Adipose tissue (tissue), 3 donors: ENCODE results near the gene IFT122. TPM values are rescaled to one million over a fixed set of nuclear protein-coding genes. Genes with fewer than 3 reads are reported as not detected.

Source experiments
- H3K27ac ChIP-seq: one replicate; pipeline ENCODE4 v1.5.1; 2013; ENCODE audit warnings: low read depth, low read length
- WGBS, 3 donors: extraction: QIAGEN DNeasy Blood & Tissue Kit; methylation state at CpG; one replicate each; pipeline ENCODE4 v1.1.7; 2013; 5-methylcytosine and 5-hydroxymethylcytosine counted together
- polyA plus RNA-seq, 3 donors: library from polyadenylated mRNA; stranded (reverse); fragments of 200-250 nt; gene quantifications; one replicate each; pipeline ENCODE4 v1.2.3, GENCODE V29; 2013
- donor health status: healthy with polysubstance abuse.
- donor health status: Bipolar disorder and iron deficiency.
- donor health status: healthy.

Gene IFT122
- polyA plus RNA-seq, 3 donors: 14.1 to 19.0 (median 15.6) TPM

DNA sequence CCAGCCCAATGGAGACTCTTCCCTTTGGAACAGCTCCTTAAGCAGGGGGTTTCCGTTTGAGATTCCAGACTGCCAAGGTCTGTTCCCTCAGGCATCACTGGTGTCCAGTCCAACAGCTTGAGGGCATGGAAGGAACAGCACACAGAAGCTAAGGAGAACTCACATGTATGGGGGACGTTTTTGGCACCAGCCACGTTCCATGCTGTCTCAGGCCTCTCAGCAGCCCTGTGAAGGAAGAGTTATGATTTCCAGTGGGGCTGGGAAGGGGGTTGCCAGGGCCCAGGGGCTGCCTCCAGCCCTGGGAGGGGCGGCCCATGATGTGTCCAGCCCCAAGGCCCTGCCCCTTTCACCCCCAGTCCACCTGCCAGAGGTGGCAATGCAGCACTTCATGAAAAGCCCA is 80.9 kb downstream of the IFT122 start:
- 70 to 87% (median 82%) methylated on average over 4 of the region's 4 CpGs for WGBS, 3 donors
- no peak overlapping the region for H3K27ac ChIP-seq

DNA sequence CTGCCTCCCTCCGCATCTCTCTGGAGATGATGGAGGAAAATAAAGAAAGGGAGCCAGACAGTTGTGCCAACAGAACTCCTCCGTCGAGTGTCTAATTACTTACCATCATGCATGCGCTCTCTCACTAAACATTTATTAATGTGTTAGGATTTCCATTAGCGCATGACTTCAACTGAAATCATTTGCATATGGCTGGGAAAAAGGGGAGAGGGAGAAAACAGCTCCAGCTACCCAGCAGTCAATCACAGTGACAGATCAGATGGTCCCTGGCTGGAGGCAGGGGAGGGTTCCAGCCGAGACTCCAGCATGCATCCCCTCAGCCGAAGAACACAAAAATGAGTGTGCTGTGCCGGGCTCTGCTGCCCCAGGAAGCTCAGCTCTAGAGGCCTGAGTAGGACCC is 81.6 kb downstream of the IFT122 start:
- H3K27ac ChIP-seq: no peak overlapping the region
- WGBS, 3 donors: 76 to 82% (median 81%) methylated on average over 8 of the region's 8 CpGs

DNA sequence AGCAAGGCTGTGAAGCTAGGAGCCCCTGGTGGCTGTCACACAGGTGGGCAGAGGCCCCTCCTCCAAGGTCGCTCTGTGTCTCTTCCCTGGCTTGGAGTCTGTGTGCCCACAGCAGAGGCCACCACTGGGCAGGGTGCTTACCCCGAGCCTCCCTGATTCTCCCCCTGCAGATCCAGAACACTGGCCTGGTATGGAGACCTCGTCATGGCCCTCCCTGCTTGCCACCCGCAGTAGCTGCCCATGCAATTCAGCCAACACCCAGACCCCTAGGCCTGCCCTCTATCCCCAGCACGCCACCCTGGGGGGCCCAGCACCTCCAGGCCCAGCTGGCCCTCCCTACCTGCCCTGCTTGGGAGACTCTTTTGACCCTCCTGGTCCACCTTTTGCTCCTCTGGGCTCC is 82.9 kb downstream of the IFT122 start:
- H3K27ac ChIP-seq: no peak overlapping the region
- WGBS, 3 donors: 90 to 93% (median 92%) methylated on average over 5 of the region's 5 CpGs

DNA sequence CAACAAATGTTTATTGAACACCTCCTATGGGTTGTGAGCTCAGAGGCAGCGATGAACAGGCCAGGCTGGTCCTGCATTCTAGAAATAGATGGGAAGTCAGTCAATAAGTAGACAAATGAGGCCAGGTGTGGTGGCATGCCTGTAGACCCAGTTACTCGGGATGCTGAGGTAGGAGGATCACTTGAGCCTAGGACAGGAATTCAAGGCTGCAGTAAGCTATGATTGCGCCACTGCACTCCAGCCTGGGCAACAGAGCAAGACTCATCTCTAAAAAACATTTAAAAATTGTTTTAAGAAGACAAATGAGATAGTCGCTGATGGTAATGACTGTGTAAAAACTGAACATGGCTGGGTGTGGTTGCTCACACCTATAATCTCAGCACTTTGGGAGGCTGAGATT is 84.1 kb downstream of the IFT122 start:
- no peak overlapping the region for H3K27ac ChIP-seq
- 75 to 90% (median 85%) methylated on average over 4 of the region's 4 CpGs for WGBS, 3 donors

DNA sequence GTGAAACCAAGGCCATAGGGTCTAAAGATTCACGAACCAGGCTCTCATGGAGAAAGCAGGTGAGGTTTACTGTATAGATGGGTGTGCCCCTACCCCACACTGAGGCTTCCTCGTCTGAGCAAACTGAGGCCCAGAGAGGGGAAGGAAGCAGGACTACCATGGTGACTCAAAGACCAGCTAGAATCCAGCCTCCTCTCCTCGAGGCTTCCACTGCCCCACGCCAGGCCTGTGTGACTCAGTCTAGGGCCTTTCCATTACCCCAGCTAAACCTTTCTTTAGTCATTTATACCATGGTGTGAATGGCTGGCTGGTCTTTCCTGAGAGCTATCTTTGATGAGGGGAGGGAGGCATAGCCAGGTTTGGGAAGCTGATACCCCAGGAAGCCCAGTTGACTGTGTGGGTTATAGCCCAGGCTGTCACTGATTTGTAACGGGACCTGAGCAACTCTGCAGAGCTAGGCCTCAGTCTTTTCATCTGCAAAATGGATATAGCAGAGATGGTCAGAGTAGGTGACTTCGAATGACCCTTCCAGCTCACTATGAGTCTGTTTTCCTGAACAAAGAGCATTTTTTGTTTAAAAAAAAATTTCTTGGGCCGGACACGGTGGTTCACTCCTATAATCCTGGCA is 85.4 kb downstream of the IFT122 start:
- WGBS, 3 donors: 74 to 80% (median 79%) methylated on average over 8 of the region's 8 CpGs
- no peak overlapping the region for H3K27ac ChIP-seq

DNA sequence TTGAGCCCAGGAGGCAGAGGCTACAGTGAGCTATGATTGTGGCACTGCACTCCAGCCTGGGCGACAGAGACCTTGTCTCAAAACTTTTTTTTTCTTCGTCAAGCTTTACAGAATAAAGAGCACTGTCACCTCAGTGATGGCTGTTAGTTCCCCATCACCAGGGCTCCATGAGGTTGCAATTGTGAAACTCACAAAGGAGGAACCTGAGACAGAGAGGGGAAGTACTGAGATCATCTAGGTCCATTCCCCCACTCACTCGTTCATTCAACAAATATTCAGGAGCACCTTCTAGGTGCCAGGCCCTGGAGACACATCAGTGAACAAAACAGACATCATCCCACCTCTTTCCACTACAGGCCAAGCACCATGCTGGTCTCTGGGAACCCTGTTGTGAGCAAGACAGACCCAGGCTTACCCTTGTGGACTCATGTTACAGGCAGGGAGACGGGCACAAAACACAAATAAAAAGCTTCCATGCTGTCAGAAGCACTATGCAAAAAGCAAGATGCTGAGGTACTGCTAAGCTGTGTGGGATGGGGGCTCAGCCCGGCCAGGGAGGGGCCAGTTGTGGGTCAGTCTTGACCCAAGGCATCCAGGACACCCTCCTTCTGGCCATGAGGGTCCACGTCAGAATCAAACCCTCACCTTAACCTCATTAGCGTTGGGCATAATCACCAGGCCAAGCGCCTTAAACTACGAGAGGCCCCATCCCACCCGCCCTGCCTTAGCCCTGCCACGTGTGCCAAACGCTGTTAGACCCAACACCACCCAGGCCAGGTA is 86.3 kb downstream of the IFT122 start:
- no peak overlapping the region for H3K27ac ChIP-seq
- 78 to 86% (median 81%) methylated on average over 12 of the region's 12 CpGs for WGBS, 3 donors

DNA sequence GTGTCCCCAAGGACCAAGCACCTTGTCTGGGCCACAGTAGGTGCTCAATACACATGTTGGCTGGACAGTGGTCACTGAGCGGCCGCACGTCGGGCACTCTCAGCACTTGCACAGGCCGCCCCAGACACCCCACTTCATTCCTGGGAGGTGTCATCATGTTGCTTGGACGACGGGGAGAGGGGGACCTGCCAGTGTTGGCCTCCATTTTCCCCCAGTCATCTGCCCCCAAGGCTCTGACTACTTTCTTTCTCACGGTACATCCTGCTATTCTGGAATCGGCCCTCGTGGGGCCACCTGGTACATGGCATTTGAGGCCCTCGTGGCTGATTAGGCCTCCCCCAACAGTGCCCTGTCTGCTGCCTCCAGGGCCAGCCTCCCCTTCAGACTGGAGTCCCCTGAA is 87.2 kb downstream of the IFT122 start:
- no peak overlapping the region for H3K27ac ChIP-seq
- 92 to 93% (median 92%) methylated on average over 11 of the region's 11 CpGs for WGBS, 3 donors

DNA sequence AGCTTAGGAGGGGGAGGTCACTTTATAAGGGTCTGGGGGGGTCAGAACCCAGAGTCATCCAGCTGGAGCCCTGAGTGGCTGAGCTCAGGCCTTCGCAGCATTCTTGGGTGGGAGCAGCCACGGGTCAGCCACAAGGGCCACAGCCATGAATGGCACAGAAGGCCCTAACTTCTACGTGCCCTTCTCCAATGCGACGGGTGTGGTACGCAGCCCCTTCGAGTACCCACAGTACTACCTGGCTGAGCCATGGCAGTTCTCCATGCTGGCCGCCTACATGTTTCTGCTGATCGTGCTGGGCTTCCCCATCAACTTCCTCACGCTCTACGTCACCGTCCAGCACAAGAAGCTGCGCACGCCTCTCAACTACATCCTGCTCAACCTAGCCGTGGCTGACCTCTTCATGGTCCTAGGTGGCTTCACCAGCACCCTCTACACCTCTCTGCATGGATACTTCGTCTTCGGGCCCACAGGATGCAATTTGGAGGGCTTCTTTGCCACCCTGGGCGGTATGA is 88.6 kb downstream of the IFT122 start, which contains the start of gene RHO:
Gene RHO (plus strand): TSS at position 51 of the 512 bp plus-strand sequence. CDS start 95 bp downstream, at position 146.
- no peak within 1 kb of the TSS for H3K27ac ChIP-seq
- WGBS, 3 donors: 91 to 94% (median 93%) methylated on average over 18 of the region's 18 CpGs

DNA sequence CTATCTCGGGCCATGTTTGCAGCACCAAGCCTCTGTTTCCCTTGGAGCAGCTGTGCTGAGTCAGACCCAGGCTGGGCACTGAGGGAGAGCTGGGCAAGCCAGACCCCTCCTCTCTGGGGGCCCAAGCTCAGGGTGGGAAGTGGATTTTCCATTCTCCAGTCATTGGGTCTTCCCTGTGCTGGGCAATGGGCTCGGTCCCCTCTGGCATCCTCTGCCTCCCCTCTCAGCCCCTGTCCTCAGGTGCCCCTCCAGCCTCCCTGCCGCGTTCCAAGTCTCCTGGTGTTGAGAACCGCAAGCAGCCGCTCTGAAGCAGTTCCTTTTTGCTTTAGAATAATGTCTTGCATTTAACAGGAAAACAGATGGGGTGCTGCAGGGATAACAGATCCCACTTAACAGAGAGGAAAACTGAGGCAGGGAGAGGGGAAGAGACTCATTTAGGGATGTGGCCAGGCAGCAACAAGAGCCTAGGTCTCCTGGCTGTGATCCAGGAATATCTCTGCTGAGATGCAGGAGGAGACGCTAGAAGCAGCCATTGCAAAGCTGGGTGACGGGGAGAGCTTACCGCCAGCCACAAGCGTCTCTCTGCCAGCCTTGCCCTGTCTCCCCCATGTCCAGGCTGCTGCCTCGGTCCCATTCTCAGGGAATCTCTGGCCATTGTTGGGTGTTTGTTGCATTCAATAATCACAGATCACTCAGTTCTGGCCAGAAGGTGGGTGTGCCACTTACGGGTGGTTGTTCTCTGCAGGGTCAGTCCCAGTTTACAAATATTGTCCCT is 89.6 kb downstream of the IFT122 start:
- WGBS, 3 donors: 71 to 81% (median 79%) methylated on average over 12 of the region's 12 CpGs
- H3K27ac ChIP-seq: no peak overlapping the region

DNA sequence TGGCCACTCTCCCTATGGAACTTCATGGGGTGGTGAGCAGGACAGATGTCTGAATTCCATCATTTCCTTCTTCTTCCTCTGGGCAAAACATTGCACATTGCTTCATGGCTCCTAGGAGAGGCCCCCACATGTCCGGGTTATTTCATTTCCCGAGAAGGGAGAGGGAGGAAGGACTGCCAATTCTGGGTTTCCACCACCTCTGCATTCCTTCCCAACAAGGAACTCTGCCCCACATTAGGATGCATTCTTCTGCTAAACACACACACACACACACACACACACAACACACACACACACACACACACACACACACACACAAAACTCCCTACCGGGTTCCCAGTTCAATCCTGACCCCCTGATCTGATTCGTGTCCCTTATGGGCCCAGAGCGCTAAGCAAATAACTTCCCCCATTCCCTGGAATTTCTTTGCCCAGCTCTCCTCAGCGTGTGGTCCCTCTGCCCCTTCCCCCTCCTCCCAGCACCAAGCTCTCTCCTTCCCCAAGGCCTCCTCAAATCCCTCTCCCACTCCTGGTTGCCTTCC is 90.3 kb downstream of the IFT122 start:
- no peak overlapping the region for H3K27ac ChIP-seq
- 34 to 45% (median 37%) methylated on average over 6 of the region's 6 CpGs for WGBS, 3 donors

DNA sequence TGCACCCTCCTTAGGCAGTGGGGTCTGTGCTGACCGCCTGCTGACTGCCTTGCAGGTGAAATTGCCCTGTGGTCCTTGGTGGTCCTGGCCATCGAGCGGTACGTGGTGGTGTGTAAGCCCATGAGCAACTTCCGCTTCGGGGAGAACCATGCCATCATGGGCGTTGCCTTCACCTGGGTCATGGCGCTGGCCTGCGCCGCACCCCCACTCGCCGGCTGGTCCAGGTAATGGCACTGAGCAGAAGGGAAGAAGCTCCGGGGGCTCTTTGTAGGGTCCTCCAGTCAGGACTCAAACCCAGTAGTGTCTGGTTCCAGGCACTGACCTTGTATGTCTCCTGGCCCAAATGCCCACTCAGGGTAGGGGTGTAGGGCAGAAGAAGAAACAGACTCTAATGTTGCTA is 90.8 kb downstream of the IFT122 start:
- 96 to 98% (median 97%) methylated on average over 13 of the region's 13 CpGs for WGBS, 3 donors
- H3K27ac ChIP-seq: no peak overlapping the region

DNA sequence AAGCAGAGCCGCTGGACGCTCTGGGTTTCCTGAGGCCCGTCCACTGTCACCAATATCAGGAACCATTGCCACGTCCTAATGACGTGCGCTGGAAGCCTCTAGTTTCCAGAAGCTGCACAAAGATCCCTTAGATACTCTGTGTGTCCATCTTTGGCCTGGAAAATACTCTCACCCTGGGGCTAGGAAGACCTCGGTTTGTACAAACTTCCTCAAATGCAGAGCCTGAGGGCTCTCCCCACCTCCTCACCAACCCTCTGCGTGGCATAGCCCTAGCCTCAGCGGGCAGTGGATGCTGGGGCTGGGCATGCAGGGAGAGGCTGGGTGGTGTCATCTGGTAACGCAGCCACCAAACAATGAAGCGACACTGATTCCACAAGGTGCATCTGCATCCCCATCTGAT is 91.7 kb downstream of the IFT122 start:
- no peak overlapping the region for H3K27ac ChIP-seq
- WGBS, 3 donors: 88 to 94% (median 92%) methylated on average over 11 of the region's 11 CpGs

DNA sequence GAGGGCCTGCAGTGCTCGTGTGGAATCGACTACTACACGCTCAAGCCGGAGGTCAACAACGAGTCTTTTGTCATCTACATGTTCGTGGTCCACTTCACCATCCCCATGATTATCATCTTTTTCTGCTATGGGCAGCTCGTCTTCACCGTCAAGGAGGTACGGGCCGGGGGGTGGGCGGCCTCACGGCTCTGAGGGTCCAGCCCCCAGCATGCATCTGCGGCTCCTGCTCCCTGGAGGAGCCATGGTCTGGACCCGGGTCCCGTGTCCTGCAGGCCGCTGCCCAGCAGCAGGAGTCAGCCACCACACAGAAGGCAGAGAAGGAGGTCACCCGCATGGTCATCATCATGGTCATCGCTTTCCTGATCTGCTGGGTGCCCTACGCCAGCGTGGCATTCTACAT is 92.2 kb downstream of the IFT122 start:
- H3K27ac ChIP-seq: no peak overlapping the region
- WGBS, 3 donors: 96 to 97% (median 96%) methylated on average over 20 of the region's 20 CpGs

DNA sequence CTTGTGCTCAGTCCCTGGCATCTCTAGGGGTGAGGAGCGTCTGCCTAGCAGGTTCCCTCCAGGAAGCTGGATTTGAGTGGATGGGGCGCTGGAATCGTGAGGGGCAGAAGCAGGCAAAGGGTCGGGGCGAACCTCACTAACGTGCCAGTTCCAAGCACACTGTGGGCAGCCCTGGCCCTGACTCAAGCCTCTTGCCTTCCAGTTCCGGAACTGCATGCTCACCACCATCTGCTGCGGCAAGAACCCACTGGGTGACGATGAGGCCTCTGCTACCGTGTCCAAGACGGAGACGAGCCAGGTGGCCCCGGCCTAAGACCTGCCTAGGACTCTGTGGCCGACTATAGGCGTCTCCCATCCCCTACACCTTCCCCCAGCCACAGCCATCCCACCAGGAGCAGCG is 93.4 kb downstream of the IFT122 start:
- WGBS, 3 donors: 95 to 96% (median 95%) methylated on average over 16 of the region's 16 CpGs
- H3K27ac ChIP-seq: no peak overlapping the region

DNA sequence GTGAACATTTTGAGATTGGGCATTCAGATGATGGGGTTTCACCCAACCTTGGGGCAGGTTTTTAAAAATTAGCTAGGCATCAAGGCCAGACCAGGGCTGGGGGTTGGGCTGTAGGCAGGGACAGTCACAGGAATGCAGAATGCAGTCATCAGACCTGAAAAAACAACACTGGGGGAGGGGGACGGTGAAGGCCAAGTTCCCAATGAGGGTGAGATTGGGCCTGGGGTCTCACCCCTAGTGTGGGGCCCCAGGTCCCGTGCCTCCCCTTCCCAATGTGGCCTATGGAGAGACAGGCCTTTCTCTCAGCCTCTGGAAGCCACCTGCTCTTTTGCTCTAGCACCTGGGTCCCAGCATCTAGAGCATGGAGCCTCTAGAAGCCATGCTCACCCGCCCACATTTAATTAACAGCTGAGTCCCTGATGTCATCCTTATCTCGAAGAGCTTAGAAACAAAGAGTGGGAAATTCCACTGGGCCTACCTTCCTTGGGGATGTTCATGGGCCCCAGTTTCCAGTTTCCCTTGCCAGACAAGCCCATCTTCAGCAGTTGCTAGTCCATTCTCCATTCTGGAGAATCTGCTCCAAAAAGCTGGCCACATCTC is 94.5 kb downstream of the IFT122 start:
- 75 to 90% (median 79%) methylated on average over 4 of the region's 4 CpGs for WGBS, 3 donors
- H3K27ac ChIP-seq: no peak overlapping the region

DNA sequence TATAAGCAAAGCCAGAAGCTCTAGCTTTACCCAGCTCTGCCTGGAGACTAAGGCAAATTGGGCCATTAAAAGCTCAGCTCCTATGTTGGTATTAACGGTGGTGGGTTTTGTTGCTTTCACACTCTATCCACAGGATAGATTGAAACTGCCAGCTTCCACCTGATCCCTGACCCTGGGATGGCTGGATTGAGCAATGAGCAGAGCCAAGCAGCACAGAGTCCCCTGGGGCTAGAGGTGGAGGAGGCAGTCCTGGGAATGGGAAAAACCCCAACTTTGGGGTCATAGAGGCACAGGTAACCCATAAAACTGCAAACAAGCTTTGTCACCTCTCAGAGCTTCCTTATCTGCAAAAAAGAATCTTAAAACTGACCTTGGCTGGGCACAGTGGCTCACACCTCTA is 95.1 kb downstream of the IFT122 start:
- WGBS, 3 donors: 79 to 86% (median 81%) methylated on average over 1 of the region's 1 CpG
- no peak overlapping the region for H3K27ac ChIP-seq

DNA sequence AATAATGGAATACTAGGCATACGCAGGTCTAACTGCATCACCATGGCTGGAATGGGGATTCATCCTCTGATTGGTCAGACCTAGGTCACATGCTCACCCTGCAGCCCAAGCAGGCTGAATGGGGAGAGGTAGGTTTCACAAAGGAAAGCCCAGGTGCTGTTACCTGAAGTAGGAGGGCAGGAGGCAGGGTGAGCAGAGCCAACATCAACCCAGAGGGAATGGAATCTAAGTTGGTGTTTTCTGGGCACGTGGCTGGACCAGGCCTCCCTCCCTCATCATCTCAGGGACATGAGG is 96.3 kb downstream of the IFT122 start:
- 83 to 90% (median 88%) methylated on average over 2 of the region's 2 CpGs for WGBS, 3 donors

DNA sequence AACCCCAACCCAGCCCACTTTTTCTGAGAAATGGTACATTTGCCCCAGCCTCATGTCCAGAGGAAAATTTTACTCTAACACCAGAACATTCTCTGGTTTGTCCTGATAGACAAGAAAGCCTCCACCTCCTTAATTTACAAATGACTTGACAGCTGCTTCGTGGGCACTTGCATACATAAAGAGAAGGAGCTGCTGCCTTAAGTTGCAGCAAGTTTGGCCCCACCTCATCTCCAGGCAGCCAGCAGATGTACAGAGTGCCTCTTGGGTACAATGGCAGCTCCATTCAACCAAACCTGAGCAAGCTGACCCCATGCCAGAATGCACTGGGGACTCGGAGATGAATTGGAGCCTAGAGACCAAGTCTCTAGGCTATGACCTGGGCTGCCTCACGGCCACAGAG is 96.8 kb downstream of the IFT122 start:
- 83 to 92% (median 84%) methylated on average over 3 of the region's 3 CpGs for WGBS, 3 donors
- H3K27ac ChIP-seq: no peak overlapping the region

More for the DNA sequence above, 96.3 kb downstream of the IFT122 start:
- H3K27ac ChIP-seq: no peak overlapping the region

DNA sequence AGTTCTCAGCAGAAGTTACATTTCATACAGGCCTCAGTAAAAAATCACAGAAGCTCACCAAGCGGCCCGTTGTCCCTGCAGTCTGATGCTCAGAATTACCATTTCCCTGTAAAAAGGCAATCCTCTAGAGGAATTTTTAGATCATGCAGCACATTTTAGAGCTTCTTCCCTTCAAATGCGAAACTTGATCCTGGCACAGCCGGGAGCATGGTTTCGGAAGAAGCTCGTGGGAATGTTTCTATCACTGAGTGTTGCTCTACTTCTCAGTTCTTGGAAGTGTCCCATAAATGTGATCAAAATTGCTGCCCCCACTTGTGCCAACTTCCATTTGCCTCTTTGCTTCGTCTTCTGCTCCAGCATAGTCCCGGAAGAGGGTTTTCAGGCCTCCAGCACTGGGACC is 99.2 kb downstream of the IFT122 start:
- H3K27ac ChIP-seq: no peak overlapping the region
- WGBS, 3 donors: 67 to 89% (median 76%) methylated on average over 8 of the region's 8 CpGs
